PFSK-1 (cell line): Measurements from ENCODE around the gene SH2B2.

Experiments
- FOXP2 ChIP-seq: optimal IDR thresholded peaks from 2 replicates; pipeline ENCODE3; 2011; ENCODE audit warnings: borderline replicate concordance, control low read depth, inconsistent platforms; ENCODE audit not compliant: insufficient read depth; ENCODE audit errors: extremely low read length, extremely low read depth
- POLR2AphosphoS5 ChIP-seq: IDR thresholded peaks from 2 replicates; pipeline ENCODE4 v1.6.1; 2012; ENCODE audit warnings: low read depth, mild to moderate bottlenecking, control low read depth, low read length, moderate library complexity
- SIN3A ChIP-seq: IDR thresholded peaks from 2 replicates; pipeline ENCODE4 v1.6.1; 2012; ENCODE audit warnings: mild to moderate bottlenecking, low read length, moderate library complexity, borderline replicate concordance; ENCODE audit not compliant: insufficient read depth
- TAF1 ChIP-seq: IDR thresholded peaks from 2 replicates; pipeline ENCODE4 v1.6.1; 2012; ENCODE audit warnings: low read length, control low read depth, borderline replicate concordance; ENCODE audit not compliant: insufficient read depth
- TF ChIP-seq, protein P1 (sequence below), 2 experiments: IDR thresholded peaks; 2 replicates each; pipeline versions ENCODE4 v1.6.1 to v1.8.0; 2011 to 2012; ENCODE audit warnings: low read depth in 2 of 2, low read length in 2 of 2, control low read depth in 1 of 2, inconsistent platforms in 1 of 2, mild to moderate bottlenecking in 1 of 2, moderate library complexity in 1 of 2; ENCODE audit not compliant: insufficient read depth in 1 of 2

The SH2B2 gene

DNA sequence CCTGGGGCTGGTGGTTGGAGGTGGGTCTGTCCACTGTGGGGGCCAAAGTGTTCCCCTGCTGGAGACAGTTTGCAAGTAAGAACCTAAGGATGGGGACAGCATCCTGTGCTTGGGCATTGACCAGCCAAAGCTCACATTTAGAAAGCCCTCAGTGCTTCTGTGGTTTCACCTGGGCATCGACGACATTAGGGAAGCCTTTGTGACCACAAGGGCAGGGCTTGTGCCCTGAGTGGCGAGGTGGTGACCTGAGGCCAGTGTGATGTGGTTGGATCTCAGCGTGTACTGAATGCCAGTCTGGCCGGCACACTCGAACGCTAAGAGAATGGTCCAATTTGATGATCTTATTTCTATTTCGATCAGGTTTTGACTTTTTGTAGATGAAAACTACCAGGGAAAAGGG lies 32.1 kb upstream of the SH2B2 start:
- TF ChIP-seq, protein P1, sequence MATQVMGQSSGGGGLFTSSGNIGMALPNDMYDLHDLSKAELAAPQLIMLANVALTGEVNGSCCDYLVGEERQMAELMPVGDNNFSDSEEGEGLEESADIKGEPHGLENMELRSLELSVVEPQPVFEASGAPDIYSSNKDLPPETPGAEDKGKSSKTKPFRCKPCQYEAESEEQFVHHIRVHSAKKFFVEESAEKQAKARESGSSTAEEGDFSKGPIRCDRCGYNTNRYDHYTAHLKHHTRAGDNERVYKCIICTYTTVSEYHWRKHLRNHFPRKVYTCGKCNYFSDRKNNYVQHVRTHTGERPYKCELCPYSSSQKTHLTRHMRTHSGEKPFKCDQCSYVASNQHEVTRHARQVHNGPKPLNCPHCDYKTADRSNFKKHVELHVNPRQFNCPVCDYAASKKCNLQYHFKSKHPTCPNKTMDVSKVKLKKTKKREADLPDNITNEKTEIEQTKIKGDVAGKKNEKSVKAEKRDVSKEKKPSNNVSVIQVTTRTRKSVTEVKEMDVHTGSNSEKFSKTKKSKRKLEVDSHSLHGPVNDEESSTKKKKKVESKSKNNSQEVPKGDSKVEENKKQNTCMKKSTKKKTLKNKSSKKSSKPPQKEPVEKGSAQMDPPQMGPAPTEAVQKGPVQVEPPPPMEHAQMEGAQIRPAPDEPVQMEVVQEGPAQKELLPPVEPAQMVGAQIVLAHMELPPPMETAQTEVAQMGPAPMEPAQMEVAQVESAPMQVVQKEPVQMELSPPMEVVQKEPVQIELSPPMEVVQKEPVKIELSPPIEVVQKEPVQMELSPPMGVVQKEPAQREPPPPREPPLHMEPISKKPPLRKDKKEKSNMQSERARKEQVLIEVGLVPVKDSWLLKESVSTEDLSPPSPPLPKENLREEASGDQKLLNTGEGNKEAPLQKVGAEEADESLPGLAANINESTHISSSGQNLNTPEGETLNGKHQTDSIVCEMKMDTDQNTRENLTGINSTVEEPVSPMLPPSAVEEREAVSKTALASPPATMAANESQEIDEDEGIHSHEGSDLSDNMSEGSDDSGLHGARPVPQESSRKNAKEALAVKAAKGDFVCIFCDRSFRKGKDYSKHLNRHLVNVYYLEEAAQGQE (IDR thresholded peaks at IDR 0.05; ENCODE audit: insufficient read depth in 1 of 2, low read depth in 2 of 2, low read length in 2 of 2), result no peak
- TF ChIP-seq TAF1 (no peak), SIN3A (no peak), POLR2AphosphoS5 (no peak), FOXP2 (no peak)

- no peak for TF ChIP-seq POLR2AphosphoS5
- TF ChIP-seq FOXP2, result no peak
- TF ChIP-seq, protein P1 (IDR thresholded peaks at IDR 0.05; ENCODE audit: insufficient read depth in 1 of 2, low read depth in 2 of 2, low read length in 2 of 2), result no peak
- TF ChIP-seq SIN3A, result no peak
- TF ChIP-seq TAF1, result no peak
Observed at GRCh38 chr7:102255501-102255900, 31.2 kb upstream of the SH2B2 start.

- TF ChIP-seq, protein P1 (IDR thresholded peaks at IDR 0.05; ENCODE audit: insufficient read depth in 1 of 2, low read depth in 2 of 2, low read length in 2 of 2), result no peak
- TF ChIP-seq POLR2AphosphoS5 (no peak), SIN3A (no peak), TAF1 (no peak), FOXP2 (no peak)
Observed at GRCh38 chr7:102255916-102256315, 30.8 kb upstream of the SH2B2 start.

DNA sequence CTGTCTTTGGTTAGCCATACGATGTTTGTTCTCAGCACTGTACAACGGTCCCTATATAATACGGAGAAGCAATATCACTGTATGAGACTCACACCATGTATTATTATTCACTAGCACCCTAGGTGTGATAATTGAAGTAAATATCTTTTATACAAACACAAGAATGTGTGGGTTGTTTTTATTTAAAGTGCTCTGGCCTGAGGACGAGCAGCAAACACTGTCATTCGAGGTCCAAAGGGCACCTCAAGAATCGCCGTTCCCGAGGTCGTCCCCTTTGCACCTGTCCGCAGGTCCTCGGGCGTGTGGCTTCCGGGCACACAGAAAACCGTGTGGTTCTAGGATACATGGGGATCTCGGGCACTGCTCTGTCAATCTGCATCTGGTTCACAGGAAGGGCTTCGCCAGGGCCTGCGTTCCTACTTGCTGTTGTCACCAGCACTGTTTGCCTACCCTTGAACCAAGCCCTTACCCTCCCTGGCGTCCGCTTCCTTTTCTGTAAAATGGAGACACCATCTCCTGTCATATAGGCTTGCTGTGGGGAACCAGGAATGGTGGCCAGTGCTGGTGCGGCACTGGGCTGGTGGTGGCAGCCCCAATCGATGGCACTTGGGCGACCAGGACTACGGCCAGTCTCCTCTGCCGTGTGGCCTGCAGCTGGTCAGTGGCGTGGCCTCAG lies 28.5 kb upstream of the SH2B2 start:
- TF ChIP-seq POLR2AphosphoS5 (no peak), SIN3A (no peak), TAF1 (no peak), FOXP2 (no peak)
- TF ChIP-seq, protein P1 (IDR thresholded peaks at IDR 0.05; ENCODE audit: insufficient read depth in 1 of 2, low read depth in 2 of 2, low read length in 2 of 2), result no peak

GRCh38 chr7:102258749-102259107 lies 27.9 kb upstream of the SH2B2 start:
- TF ChIP-seq, protein P1 (IDR thresholded peaks at IDR 0.05; ENCODE audit: insufficient read depth in 1 of 2, low read depth in 2 of 2, low read length in 2 of 2), result no peak
- TF ChIP-seq FOXP2 (no peak), POLR2AphosphoS5 (no peak), SIN3A (no peak), TAF1 (no peak)
